HG03460 (cell line): ENCODE measurements around the gene VWA8.

Source experiments
- ATAC-seq: cut with Tn5 transposase; IDR thresholded peaks from one replicate; pipeline ENCODE4 v1.9.1; 2021; ENCODE audit not compliant: unreplicated experiment

The VWA8 gene

DNA sequence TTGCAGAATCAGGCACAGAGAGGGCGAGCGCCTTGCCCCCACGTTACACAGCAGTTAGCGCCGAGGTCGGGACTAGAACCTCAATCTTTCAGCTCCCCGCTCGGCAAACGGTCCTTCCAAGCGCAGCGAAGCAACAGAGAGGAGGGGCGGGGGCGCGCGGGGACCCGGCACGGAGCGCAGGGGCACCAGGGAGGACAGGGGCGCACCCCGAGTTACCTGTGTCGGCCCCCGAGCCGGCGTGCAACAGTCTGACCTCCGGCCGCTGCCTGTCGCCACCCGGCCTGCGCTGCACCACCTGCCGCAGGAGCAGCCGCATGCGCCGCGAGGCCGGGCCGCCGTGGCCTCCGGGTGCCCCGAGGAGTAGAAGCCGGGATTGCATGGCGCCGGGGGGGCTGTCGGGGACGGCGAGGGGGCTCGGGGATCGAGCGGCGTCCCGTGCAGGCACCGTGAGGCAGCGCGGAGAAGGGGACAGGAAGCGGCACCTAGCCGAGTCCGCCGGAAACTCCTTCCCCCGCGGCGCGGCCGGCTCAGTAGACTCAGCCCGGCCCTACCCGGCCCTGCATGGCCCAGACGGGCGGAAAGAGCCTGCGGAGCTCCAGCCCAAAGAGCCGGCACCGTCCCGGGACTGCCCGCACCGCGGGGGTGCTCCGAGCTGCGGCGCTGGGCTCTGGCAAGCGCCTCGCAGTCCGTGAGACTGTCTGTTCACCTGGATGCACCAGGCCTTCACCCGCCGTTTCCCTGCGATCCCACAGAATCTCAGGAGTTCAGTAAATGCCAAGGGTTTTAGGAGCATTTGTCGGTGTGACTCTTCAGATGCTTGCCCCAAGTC, at the start of gene VWA8:
Gene VWA8, minus strand, starts transcription at position 473 of the 829 bp plus-strand sequence. Its CDS starts 94 bp downstream, at position 379.
- peak; percentile 88 for ATAC-seq

DNA sequence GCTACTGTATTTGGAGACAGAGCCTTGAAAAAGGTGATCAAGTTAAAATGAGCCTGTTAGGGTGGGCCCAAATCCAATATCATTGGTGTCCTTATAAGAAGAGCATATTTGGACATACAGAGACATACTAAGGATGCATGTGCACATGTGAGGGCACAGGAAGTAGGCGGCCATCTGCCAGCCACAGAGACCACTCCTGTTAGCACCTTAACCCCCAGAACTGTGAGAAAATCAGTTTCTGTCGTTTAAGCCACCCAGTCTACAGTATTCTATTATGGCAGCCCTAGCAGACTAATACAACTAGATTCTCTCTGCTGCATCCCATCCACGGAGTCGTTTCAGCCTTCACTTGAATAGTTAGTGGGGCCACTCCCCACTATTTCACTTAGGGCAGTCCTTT, 48.1 kb upstream of the VWA8 start:
- ATAC-seq, result no peak

DNA sequence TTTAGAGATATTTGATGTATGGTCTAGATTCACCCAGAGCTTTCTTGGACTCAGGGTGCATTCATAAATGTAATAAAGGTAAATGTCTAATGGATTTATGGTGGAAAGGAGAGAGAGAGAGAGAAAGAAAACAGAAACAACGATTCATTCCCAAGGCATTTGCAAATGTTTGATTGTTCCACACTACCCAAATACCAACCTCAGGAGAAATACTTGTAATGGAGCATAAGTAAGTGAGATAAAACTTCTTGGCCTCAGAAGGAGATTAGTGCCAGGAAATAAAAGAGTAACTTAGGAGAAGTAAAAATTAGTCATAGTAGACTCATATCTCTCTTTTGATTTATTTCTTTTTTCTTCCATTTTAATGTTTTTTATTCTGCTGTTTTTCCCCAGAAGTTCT, 46.9 kb upstream of the VWA8 start:
- no peak for ATAC-seq

DNA sequence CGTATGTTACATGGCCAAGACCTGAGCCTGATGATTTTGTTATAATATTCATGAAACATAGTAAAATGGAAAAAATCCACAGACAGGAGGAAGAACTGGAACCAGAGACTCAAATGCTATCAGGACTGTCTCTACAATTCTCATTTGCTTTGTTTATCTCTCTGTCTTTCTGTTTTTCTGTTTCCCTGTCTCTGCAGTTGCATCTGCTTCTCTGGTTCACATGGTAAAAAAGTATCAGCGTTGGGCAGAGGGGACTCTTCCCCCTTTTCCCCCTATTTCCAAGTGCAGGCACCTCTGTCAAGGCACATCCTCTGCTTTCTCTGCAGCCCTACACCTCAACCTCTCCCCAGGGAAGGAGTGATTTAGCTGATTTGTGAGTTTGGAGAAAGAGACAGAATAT, 41.2 kb upstream of the VWA8 start:
- ATAC-seq, result no peak

DNA sequence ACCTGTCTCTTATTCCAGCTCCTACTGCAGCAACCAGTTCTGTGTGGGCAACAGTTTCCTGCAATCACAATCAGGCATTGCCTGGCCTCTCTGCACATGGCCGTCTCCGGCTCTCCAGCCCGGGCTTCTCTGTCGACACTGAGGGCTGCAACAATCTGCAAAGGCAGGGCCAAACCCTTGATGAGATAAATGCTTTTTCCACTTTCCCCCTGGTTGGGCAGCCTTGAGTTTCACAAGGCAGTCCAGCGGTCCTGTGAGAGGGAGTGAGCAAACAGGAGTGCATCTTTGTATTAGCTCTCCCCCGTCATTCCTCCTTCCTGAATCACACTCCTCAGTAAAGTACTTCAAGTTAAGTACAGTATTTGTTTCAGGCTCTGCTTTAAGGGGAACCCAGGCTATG, 40.7 kb upstream of the VWA8 start:
- no peak for ATAC-seq

DNA sequence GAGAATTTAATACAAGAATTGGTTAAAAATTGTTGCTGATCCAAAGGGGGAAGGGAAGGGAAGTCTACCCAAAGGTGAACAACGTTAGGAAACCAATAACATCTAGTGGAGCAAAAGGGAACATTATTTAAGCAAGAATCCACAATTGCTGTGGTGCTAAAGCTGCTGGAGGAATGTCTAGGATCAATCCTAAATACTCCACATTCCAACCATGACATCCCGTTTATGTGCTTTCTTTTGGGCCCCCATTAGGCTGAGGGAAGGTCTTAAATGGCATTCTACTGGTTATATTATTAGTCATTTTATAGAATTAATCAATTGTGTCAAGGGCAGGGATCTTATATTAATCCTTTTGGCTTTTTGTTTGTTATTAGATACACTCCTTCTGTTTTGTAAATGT, 39.9 kb upstream of the VWA8 start:
- ATAC-seq, result no peak

DNA sequence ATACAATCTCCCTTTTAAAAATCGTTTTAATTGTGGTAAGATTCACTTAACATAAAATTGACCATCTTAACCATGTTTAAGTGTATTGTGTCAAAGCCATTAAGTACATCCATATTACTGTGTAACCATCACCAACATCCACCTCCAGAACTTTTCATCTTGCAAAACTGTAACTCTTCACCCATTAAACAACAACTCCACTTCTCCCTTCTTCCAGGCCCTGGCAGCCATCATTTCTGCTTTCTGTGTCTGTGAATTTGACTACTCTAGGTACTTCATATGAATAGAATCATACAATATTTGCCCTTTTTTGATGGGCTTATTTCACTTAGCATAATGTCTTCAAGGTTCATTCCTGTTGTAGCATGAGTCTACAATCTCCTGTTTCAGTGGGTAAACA, 36.5 kb upstream of the VWA8 start:
- ATAC-seq, result no peak

DNA sequence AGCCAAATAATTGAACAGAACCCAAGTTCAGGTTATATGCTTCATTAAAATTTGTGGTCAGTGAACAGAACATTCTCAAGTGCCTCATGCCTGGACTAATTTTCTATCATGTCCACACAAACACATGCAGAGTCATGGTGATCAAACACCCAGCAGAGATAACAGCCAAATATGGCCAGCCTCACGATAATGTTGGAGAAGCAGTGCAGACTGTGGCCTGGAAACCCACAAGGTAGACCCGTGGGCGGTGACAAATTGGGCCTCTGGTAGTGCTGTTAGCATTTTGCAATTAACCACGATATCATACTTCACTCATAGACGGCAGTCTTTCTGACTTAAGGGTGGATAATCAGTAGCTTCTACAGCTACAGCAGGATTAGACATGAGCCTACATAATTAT, 35.0 kb upstream of the VWA8 start:
- ATAC-seq, result no peak

DNA sequence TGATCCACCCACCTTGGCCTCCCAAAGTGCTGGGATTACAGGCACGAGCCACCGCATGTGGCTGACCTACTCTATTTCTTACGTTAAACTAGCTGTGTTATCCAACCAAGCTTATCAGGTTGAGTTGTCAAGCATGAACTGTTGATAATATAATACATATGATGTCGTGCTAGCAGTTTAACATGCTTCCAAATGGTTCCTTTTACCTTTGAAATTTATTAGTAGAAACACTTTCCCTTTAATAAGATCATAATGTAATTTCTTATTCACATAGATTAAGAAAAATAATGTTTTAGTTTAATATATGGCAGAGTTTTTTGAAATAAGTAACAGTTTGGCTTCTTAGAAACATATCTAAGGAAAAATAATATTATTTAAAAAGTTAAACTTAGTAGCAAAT, 34.4 kb upstream of the VWA8 start:
- no peak for ATAC-seq

DNA sequence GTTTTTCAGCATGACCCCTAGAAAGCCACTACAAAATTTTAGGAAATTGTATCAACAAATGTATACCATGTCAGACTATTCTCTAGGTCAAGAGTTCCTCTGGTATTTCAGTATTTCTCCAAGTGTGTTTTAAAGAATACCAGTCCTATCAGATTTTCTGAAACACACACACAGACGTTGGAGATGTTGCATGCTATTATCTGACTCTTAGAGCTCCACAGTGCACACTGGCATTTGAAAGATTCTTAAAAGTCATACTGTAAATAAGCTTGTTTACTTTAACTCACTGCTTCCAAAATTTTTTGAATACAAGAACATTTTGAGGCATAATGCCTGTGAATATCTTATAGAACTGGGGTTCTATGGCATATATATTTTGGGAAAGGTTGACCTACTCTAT, 33.8 kb upstream of the VWA8 start:
- no peak for ATAC-seq

DNA sequence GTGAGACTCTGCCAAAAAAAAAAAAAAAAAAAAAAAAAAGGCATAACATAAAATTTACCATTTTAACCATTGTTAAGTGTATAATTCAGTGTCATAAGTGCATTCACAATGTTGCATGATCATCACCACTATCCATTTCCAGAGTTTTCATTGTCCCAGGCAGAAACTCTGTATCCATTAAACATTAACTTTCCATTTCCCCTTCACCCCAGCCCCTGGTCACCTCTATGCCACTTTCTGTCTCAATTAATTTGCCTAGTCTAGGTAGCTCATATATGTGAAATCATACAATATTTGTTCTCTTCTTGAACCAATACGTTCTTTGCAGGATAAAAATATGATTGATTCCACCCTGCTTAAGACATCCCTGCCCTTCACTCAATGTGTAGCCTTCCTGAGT, 31.0 kb upstream of the VWA8 start:
- ATAC-seq, result no peak

DNA sequence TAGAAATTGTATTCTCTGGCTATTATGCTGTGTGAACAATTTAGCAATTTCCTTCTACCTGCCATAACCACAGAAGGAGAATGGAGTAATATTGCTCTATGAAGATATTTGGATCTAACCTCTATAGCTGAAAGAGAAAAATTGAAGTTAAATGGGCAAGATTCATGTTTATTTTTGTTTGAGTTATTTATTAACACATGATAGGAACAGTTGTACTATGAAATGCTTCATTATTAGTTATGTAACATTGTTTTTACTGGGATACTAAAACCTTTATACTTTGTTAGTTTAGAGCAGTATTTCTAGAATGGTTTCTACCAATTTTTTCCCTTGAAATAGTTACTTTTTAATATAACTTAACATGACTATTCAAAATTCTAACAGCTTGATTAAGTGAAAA, 27.3 kb upstream of the VWA8 start:
- no peak for ATAC-seq

DNA sequence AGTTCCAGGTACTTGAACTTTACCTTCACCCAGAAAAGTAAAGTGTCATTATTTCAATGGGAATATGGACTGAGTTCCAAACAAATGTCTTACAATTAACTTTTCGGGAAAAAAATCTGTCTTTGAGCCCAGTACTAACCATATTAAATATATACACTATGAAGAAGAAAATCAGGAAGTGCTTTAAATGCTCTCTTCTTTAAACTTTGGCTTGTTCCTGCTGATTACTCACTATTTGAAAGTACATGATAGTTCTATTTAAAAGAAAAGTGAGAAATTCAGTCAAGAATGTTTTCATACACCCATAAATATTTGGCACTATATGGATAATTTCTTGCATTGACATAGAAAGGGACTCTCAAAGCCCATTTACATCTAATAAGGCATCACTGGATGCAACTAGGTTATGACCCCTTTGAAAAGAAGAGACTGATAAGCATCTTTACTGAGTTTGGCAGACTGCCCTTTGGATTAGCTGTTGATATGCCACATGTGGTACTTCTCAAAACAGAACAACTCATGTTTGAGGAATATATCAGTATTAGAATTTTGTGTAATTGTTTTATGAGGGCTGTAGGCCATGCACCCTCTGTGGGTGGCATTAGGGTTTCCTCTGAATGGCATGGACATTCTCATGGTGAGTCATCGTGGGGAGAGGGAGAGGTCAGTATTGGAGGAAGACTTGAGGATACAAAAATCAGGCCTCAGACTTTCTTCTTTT, 25.0 kb upstream of the VWA8 start:
- no peak for ATAC-seq

DNA sequence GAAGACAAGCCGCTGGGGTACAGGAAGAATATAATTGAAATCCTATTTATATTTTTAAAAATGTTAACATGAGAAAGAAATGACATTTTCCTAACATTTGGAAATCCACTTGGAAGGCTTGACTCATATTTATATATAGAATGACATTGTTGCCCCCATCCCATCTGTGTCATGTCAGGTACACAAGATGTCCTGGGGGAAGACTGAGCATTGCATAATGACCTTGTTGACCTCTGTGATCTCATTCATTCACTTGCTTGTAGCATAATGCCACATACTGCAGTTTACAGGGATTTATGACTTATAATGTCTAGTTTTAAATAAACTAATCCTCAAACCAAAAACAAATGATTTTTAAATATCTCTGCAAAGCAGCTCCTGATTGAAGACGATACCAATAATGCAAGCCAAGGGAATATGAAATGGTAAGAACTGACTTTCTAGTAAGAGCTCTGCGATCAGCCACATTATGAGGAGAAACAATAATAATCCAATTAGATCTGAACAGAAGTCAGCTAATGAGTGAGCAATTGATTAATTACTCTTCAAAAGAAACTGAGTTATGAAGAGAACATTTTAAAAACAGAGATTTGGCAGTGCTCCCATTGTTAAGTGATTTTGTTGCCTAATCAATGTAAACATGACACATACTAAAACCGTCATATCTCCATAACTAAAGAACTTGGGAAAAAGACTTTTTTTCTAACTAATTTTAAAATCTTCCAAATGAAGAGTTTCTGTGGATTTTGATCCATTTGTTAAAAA, 21.2 kb upstream of the VWA8 start:
- ATAC-seq, result no peak

DNA sequence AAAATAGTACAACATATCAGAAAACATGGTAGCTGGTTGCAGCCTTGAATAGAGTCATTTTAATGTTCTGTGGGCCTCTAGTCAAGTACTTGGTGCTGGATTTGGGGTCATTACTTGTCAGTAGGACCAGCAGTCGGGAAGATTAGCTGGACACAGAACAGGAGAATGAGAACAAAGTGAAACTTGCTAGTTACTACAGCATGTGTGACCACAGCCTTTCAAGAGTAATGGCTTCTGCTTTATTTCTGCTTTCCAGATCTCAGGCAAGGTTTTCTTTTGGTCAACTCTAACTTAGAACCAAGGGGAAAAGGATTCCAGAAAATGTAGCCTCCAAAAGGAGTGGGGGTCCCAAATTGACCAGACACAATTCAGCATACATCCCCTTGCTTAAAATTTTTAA, 17.1 kb upstream of the VWA8 start:
- no peak for ATAC-seq

DNA sequence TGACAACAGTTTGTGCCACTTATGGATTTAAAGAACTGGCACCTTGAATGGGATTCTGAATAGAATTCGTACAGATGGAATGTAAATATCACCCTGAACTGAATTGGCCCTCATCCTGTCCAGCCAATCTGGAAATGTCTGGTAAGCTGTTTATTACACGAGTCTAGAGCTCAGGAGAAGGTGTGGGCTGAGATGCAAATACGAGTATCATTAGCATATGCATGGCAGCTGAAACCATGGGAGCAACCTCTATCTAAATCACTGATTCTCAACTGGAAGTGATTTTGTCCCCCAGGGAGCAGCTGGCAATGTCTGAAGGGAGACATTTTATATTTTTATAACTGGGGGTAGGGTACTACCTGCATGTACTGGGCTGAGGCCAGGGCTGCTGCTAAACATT, 15.6 kb upstream of the VWA8 start:
- ATAC-seq, result no peak

DNA sequence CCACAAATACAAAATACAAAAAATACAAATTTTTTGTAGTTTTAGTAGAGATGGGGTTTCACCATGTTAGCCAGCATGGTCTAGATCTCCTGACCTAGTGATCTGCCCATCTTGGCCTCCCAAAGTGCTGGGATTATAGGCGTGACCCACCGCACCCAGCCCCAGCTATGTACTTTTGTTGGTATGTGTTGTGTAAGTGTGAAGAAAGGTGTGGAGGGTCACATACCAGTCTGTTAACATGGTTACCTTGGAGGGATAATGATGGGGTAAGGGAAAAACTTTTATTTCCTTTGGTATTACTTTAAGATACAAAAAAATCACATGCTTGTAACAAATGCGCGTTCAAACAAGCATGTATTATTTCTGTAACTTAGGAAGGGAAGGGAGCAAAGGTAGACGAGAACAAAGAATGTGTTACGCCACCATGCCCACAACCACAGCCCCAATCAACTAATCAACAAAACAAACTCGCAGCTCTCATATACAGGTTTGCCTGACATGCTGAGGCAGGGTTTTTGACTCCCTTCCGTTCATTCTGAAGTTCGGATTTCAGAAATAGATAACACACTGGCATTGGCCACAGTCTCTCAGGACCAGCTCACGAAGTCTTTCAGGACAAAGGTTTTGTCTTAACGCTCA, 13.5 kb upstream of the VWA8 start:
- no peak for ATAC-seq

DNA sequence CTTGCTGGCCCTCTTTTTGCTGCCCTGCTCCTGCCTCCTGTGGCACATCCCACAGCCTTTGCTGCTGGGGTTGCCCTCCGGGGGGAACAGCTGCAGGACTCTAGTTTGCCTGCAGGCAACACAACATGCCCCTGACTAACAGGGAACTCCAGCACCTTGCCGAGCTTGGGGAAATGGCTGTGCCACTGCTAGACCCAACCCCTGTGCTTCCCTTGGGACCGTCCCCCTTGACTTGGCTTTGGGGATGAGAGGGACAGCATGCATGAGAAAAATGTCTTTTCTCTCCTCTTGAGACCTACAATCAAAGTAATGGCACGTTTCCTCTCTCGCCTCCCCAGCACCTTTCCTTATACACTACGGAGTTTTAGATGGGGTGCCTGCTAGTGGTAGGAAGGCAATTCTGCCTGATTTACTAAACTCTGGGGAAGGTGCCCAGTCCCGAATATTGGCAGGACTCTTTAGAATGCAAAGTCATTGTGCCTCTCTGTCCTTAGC, 12.4 kb upstream of the VWA8 start:
- ATAC-seq, result no peak

DNA sequence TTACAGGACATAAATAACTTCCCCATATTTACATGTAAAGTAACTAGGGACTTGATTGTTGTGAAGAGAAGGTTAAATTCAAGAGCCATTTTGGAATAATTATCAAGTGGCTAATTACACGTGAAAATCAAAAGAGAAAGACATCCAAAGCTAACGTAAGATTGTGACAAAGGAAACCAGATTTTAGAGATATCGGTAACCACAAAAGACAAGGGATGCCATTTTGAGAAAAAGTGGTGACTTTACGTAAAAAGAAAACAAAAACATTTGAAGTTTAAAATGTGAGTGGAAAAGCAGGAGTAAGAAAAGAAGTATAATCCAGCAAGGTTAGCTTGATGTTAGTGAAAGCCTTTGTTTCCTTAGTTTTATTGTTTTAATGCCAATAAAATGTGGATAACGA, 10.9 kb upstream of the VWA8 start:
- ATAC-seq, result no peak

DNA sequence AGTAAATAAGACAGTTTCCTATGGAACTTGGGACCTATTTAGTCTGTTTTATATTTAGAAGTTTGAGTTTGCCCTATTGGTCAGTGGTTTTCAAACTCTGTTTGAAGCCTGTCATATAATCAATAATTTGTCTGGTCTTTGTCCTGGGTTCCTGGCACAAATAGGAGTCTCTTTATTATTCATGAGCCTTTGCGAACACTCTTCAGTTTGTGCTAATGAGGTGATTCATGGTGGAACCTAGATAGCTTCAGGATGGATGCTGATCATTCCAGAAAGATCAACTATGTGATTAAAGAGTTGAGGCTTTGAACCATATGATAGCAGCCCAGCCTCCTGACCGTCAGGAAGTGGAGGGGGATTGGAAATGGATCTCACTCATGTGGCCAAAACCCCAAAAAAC, 10.0 kb upstream of the VWA8 start:
- no peak for ATAC-seq

DNA sequence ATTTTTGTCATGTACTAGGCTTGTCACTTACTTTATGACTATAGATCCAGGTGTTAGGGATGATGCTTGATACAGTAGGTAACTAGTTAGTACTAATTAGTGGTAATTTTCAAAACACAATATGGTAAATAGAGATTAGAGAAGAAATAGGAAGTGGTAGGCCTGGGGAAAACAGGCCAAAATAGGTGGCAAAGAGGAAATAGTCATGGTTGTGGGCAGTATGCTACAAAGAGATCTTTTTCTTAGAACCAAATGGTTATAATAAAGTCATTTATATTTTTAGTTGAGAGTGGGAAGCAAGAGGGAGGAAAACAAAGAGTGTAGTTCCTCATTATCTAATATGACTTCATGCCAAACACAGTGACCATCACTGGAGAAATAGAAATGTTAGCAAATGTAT, 9.1 kb upstream of the VWA8 start:
- ATAC-seq, result no peak
